A549 (cell line): Measurements from ENCODE around the gene E2F1. TPM values are rescaled to one million over a fixed set of nuclear protein-coding genes. Genes with fewer than 3 reads are reported as not detected.
"Not testable (repeated sequence)": the region's sequence is repeated elsewhere in the genome, so short reads cannot be mapped to it uniquely, and the experiment has no call there.

Source experiments
- ATAC-seq, 2 experiments: fragments of 200-7000 bp in 1 of 2; fragments of >200 bp in 1 of 2; cut with Nextera tagmentation in 1 of 2; cut with Tn5 transposase in 1 of 2; 3 replicates each; pipeline versions ENCODE4 v1.8.0 to v1.9.1; 2018 to 2020; ENCODE audit warnings: mild to moderate bottlenecking in 1 of 2, moderate library complexity in 1 of 2
- CTCF ChIA-PET: fragments of 300-600 bp; sonication (Branson Sonifier 250); formaldehyde crosslinking; extraction: SDS; loops from one replicate; lab custom pipeline; 2021; ENCODE audit warnings: antibody characterized with exemption, inconsistent platforms; lab: Yijun Ruan, JAX
- POLR2A ChIA-PET: fragments of 350-600 bp; formaldehyde crosslinking; extraction: SDS; loops from one replicate; lab custom pipeline; 2021; ENCODE audit warnings: antibody characterized with exemption, inconsistent platforms; lab: Yijun Ruan, JAX
- DNase-seq, 2 experiments: peaks; one replicate each; pipeline versions ENCODE4 v3.0.0 to v3.0.0-alpha.2; 2011 to 2016; ENCODE audit warnings: low read depth in 1 of 2, low spot score in 1 of 2
- FAIRE-seq: peaks from 2 replicates; lab custom pipeline; 2011; peaks lifted over from hg19 to GRCh38; lab: Jason Lieb, UNC
- H3K27ac ChIP-seq, 2 experiments: fragments of >200 bp; sonication (Bioruptor Twin); formaldehyde crosslinking; 3 replicates each; pipeline ENCODE4 v1.5.1; 2016 to 2017
- H3K4me1 ChIP-seq: fragments of >200 bp; sonication (Bioruptor Twin); formaldehyde crosslinking; 3 replicates; pipeline ENCODE4 v1.6.1; 2016
- H3K4me2 ChIP-seq: fragments of >200 bp; sonication (Bioruptor Twin); formaldehyde crosslinking; 3 replicates; pipeline ENCODE4 v1.6.1; 2016
- H3K4me3 ChIP-seq: fragments of >200 bp; sonication (Bioruptor Twin); formaldehyde crosslinking; 3 replicates; pipeline ENCODE4 v1.5.1; 2016
- H3K9me3 ChIP-seq: fragments of >200 bp; sonication (Bioruptor Twin); formaldehyde crosslinking; 3 replicates; pipeline ENCODE4 v1.6.1; 2016
- ATOH8 ChIP-seq: fragments of 250-450 bp; sonication (Bioruptor Pico); IDR thresholded peaks from 2 replicates; pipeline ENCODE4 v1.5.0; 2020; ENCODE audit warnings: low read depth, mild to moderate bottlenecking, moderate library complexity
- BHLHE40 ChIP-seq: IDR thresholded peaks from 2 replicates; pipeline ENCODE4 v1.6.1; 2012; ENCODE audit warnings: low read depth, low read length, inconsistent platforms
- CBX2 ChIP-seq: fragments of 200-600 bp; sonication (generic); IDR thresholded peaks from 2 replicates; pipeline ENCODE4 v1.6.1; 2016; ENCODE audit warnings: low read depth, mild to moderate bottlenecking, borderline replicate concordance
- CBX8 ChIP-seq: fragments of 200-600 bp; sonication (generic); IDR thresholded peaks from 2 replicates; pipeline ENCODE4 v1.6.1; 2016
- CHD4 ChIP-seq: fragments of 200-600 bp; sonication (generic); IDR thresholded peaks from 2 replicates; pipeline ENCODE4 v1.6.1; 2016; ENCODE audit warnings: antibody characterized with exemption, mild to moderate bottlenecking, borderline replicate concordance
- E2F6 ChIP-seq: IDR thresholded peaks from 2 replicates; pipeline ENCODE4 v1.6.1; 2012; ENCODE audit warnings: low read depth, borderline replicate concordance
- EHF ChIP-seq: fragments of 250-450 bp; sonication (Bioruptor Pico); IDR thresholded peaks from 2 replicates; pipeline ENCODE4 v1.5.0; 2020; ENCODE audit warnings: mild to moderate bottlenecking
- FOSL2 ChIP-seq, 2 experiments: fragments of 450-650 bp in 1 of 2; fragments of >200 bp in 1 of 2; sonication (Bioruptor Twin) in 1 of 2; formaldehyde crosslinking; IDR thresholded peaks; 2 replicates each; pipeline versions ENCODE4 v1.5.0 to v1.6.1; 2016 to 2020; ENCODE audit warnings: mild to moderate bottlenecking in 1 of 2, moderate library complexity in 1 of 2
- HDAC2 ChIP-seq: fragments of 200-600 bp; sonication (generic); IDR thresholded peaks from 2 replicates; pipeline ENCODE4 v1.6.1; 2016
- HEYL ChIP-seq: fragments of 250-450 bp; sonication (Bioruptor Pico); IDR thresholded peaks from 2 replicates; pipeline ENCODE4 v1.8.0; 2021; ENCODE audit warnings: mild to moderate bottlenecking, moderate library complexity
- HOXB13 ChIP-seq: fragments of 250-450 bp; sonication (Bioruptor Pico); IDR thresholded peaks from 2 replicates; pipeline ENCODE4 v1.5.0; 2020; ENCODE audit warnings: low read depth, mild to moderate bottlenecking, moderate library complexity
- JUNB ChIP-seq: fragments of >200 bp; sonication (Bioruptor Twin); formaldehyde crosslinking; IDR thresholded peaks from 2 replicates; pipeline ENCODE4 v1.6.1; 2016
- NR3C1 ChIP-seq: fragments of >200 bp; sonication (Bioruptor Twin); formaldehyde crosslinking; IDR thresholded peaks from 3 replicates; pipeline ENCODE4 v1.6.1; 2017
- PBX3 ChIP-seq: IDR thresholded peaks from 2 replicates; pipeline ENCODE4 v1.6.1; 2012
- RAD21 ChIP-seq, 2 experiments: fragments of >200 bp in 1 of 2; sonication (Bioruptor Twin) in 1 of 2; formaldehyde crosslinking in 1 of 2; IDR thresholded peaks in 1 of 2; conservative IDR thresholded peaks in 1 of 2; 2 replicates in 1 of 2; 3 replicates in 1 of 2; pipeline ENCODE4 v1.6.1; 2012 to 2018; ENCODE audit warnings: inconsistent platforms in 1 of 2
- RNF2 ChIP-seq: fragments of 200-600 bp; sonication (generic); IDR thresholded peaks from 2 replicates; pipeline ENCODE4 v1.6.1; 2016; ENCODE audit warnings: low read depth, mild to moderate bottlenecking, antibody characterized with exemption, moderate library complexity, borderline replicate concordance
- SREBF2 ChIP-seq: fragments of 450-650 bp; IDR thresholded peaks from 2 replicates; pipeline ENCODE4 v1.6.1; 2014; ENCODE audit warnings: mild to moderate bottlenecking, moderate library complexity
- ZFP36 ChIP-seq: fragments of 450-650 bp; IDR thresholded peaks from 2 replicates; pipeline ENCODE4 v1.6.1; 2014; ENCODE audit warnings: borderline replicate concordance; ENCODE audit not compliant: partially characterized antibody
- ZNF302 ChIP-seq: fragments of 250-450 bp; sonication (Bioruptor Pico); IDR thresholded peaks from 2 replicates; pipeline ENCODE4 v1.9.0; 2021; ENCODE audit warnings: inconsistent platforms, mild to moderate bottlenecking, moderate library complexity
- WGBS: methylation state at CpG from one replicate; pipeline ENCODE4 v1.1.6; 2017; ENCODE audit errors: missing lambda C conversion rate; 5-methylcytosine and 5-hydroxymethylcytosine counted together
- polyA plus RNA-seq, 4 experiments: library from polyadenylated mRNA; depleted of rRNA in 3 of 4; stranded (reverse); fragments of >200 nt; fragmentation: RNase III in 1 of 4; extraction: RNeasy Plus Mini Kit Qiagen cat#74134 plus additional on column Dnase treatment in 1 of 4; gene quantifications; 2 replicates in 3 of 4; 3 replicates in 1 of 4; pipeline ENCODE4 v1.2.3, GENCODE V29; 2011 to 2017
- TF ChIP-seq, protein P1 (sequence below): fragments of >200 bp; sonication (Bioruptor Twin); formaldehyde crosslinking; IDR thresholded peaks from 3 replicates; pipeline ENCODE4 v1.5.1; 2016
- TF ChIP-seq, protein P2 (sequence below): fragments of 150-350 bp; IDR thresholded peaks from 2 replicates; pipeline ENCODE4 v1.6.1; 2014; ENCODE audit warnings: low read depth, mild to moderate bottlenecking, low read length

Gene E2F1
- polyA plus RNA-seq, 2 of the 4 experiments (the other 2 are of a cell fraction): 17.9 to 35.8 TPM

DNA sequence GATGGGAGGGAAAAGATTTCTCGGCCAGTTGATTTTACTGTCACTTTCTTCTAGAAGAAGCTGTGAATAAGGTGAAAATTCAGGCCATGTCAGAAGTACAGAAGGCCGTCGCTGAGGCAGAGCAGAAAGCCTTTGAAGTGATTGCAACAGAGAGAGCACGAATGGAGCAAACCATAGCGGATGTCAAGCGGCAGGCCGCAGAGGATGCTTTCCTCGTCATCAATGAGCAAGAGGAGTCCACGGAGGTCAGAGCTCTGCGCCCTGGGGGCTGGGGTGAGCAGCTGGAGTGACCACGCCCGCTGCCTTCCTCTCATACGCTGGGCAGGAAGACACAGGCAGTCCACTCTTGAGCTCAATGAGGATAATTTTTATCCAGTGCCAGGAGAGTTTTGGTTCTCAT lies 45.9 kb downstream of the E2F1 start:
- CTCF ChIA-PET: interaction anchor here (1.2 to 1.6 kb wide), 2 partner anchors 13 to 18 kb away, joined by 3 to 10 read pairs; no protein-coding TSS in a partner anchor
- FAIRE-seq: no peak
- Histone ChIP-seq H3K4me2 (no peak overlapping the region), H3K9me3 (no peaks in the 10 kb centered on the region), H3K4me1 (no peaks in the 10 kb centered on the region), H3K4me3 (no peak overlapping the region), H3K27ac (no peak overlapping the region)
- TF ChIP-seq, protein P1, sequence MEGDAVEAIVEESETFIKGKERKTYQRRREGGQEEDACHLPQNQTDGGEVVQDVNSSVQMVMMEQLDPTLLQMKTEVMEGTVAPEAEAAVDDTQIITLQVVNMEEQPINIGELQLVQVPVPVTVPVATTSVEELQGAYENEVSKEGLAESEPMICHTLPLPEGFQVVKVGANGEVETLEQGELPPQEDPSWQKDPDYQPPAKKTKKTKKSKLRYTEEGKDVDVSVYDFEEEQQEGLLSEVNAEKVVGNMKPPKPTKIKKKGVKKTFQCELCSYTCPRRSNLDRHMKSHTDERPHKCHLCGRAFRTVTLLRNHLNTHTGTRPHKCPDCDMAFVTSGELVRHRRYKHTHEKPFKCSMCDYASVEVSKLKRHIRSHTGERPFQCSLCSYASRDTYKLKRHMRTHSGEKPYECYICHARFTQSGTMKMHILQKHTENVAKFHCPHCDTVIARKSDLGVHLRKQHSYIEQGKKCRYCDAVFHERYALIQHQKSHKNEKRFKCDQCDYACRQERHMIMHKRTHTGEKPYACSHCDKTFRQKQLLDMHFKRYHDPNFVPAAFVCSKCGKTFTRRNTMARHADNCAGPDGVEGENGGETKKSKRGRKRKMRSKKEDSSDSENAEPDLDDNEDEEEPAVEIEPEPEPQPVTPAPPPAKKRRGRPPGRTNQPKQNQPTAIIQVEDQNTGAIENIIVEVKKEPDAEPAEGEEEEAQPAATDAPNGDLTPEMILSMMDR: no peak
- TF ChIP-seq E2F6 (no peak), ATOH8 (no peak), JUNB (no peak), RNF2 (no peak), HDAC2 (no peak), HEYL (CRISPR knock-in tag) (no peak), HOXB13 (CRISPR knock-in tag) (no peak)
- ATAC-seq: no peak
- POLR2A ChIA-PET: no interaction called here
- DNase-seq: no peak
- WGBS: 90% methylated on average over 13 of the region's 13 CpGs

DNA sequence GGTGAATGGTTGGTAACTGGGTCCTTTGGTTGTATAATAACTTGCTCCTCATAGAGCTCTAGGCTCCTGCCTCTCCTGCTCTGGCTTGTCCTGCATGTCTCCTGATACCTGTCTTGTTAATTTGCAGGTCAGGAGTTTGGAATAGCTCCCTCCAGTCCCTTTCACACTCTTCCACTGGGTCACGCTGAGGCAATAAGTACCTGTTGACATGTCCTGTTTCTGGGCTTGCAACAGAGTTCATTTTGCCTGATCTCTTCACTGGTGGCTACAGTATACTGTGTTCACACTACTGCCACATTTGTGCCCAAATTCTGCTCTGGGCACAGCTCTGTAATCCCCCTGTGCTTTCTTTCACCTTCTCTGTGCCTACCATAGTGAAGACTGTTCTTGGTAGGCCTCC lies 49.4 kb downstream of the E2F1 start:
- TF ChIP-seq PBX3 (no peak), HEYL (CRISPR knock-in tag) (no peak), EHF (CRISPR knock-in tag) (no peak), SREBF2 (no peak), JUNB (no peak), ZFP36 (no peak), BHLHE40 (no peak), ZNF302 (CRISPR knock-in tag) (no peak)
- TF ChIP-seq, protein P2, sequence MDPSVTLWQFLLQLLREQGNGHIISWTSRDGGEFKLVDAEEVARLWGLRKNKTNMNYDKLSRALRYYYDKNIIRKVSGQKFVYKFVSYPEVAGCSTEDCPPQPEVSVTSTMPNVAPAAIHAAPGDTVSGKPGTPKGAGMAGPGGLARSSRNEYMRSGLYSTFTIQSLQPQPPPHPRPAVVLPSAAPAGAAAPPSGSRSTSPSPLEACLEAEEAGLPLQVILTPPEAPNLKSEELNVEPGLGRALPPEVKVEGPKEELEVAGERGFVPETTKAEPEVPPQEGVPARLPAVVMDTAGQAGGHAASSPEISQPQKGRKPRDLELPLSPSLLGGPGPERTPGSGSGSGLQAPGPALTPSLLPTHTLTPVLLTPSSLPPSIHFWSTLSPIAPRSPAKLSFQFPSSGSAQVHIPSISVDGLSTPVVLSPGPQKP: no peak

GRCh38 chr20:33635341-33635740 lies 50.8 kb downstream of the E2F1 start:
- Histone ChIP-seq H3K4me1 (no peaks in the 10 kb centered on the region), H3K4me3 (no peak overlapping the region), H3K27ac (no peak overlapping the region), H3K9me3 (no peaks in the 10 kb centered on the region), H3K4me2 (no peak overlapping the region)
- CTCF ChIA-PET: interaction anchor here (0.8 kb wide), 1 partner anchor 181 kb away, joined by 4 read pairs; no protein-coding TSS in a partner anchor
- TF ChIP-seq CBX2: no peak
- no peak for TF ChIP-seq FOSL2 (IDR thresholded peaks at IDR 0.05)
- TF ChIP-seq FOSL2 (CRISPR knock-in tag; IDR thresholded peaks at IDR 0.05): no peak
- TF ChIP-seq HDAC2: no peak
- TF ChIP-seq RAD21 (conservative IDR thresholded peaks at IDR 0.05 in 1 of 2, IDR thresholded peaks at IDR 0.05 in 1 of 2): no peak
- TF ChIP-seq NR3C1: no peak
- no peak for TF ChIP-seq CBX8
- TF ChIP-seq HEYL (CRISPR knock-in tag): no peak
- no peak for TF ChIP-seq CHD4
- POLR2A ChIA-PET: no interaction called here
- FAIRE-seq: no peak
- ATAC-seq: no peak
- no peak for DNase-seq
- WGBS: 98% methylated on average over 3 of the region's 3 CpGs

More for the DNA sequence above, 49.4 kb downstream of the E2F1 start:
- Histone ChIP-seq H3K4me3 (no peak overlapping the region), H3K4me1 (no peaks in the 10 kb centered on the region), H3K9me3 (no peaks in the 10 kb centered on the region), H3K27ac (no peak overlapping the region), H3K4me2 (no peak overlapping the region)
- WGBS: 95% methylated on average over 1 of the region's 1 CpG
- ChIA-PET POLR2A (no interaction called here), CTCF (no interaction called here)
- ATAC-seq: no peak
- FAIRE-seq: no peak
- DNase-seq: no peak

DNA sequence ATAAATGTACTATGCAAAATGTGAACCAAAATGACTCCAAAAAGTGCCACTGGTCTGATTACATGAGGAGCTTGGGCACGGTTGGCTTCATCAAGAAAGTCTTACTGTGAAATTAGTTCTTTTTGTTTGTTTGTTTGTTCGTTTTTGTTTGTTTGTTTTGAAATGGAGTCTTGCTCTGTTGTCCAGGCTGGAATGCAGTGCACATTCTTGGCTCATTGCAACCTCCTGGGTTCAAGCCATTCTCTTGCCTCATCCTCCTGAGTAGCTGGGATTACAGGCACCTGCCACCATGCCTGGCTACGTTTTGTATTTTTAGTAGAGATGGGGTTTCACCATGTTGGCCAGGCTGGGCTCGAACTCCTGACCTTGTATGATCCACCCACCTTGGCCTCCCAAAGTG lies 54.3 kb downstream of the E2F1 start:
- H3K4me2 ChIP-seq, DNase-seq, H3K27ac ChIP-seq, H3K4me3 ChIP-seq, FAIRE-seq, ATAC-seq, H3K9me3 ChIP-seq, H3K4me1 ChIP-seq, POLR2A ChIA-PET: not testable (repeated sequence)
- 64% methylated on average over 4 of the region's 4 CpGs for WGBS
- CTCF ChIA-PET: interaction anchor here (1.8 kb wide), 1 partner anchor 174 kb away, joined by 6 read pairs; no protein-coding TSS in a partner anchor
